HG02763 (cell line): ENCODE data around the gene SCGB1A1.
"Not testable (repeated sequence)": the region's sequence is repeated elsewhere in the genome, so short reads cannot be mapped to it uniquely, and the experiment has no call there.

ENCODE experiments used
- ATAC-seq: cut with Tn5 transposase; IDR thresholded peaks from one replicate; pipeline ENCODE4 v1.9.1; 2021; ENCODE audit warnings: mild to moderate bottlenecking, moderate library complexity; ENCODE audit not compliant: unreplicated experiment

SCGB1A1 gene

GRCh38 chr11:62418733-62419132 lies at the start of gene SCGB1A1:
Gene SCGB1A1, plus strand, starts transcription at chr11:62419033. Its CDS starts 63 bp downstream, at chr11:62419096.
- ATAC-seq, result no peak

GRCh38 chr11:62370743-62371440 lies 47.9 kb upstream of the SCGB1A1 start:
- no peak for ATAC-seq

GRCh38 chr11:62372871-62373270 lies 46.0 kb upstream of the SCGB1A1 start:
- ATAC-seq, result no peak

GRCh38 chr11:62373464-62374119 lies 45.2 kb upstream of the SCGB1A1 start:
- ATAC-seq, result no peak

GRCh38 chr11:62374801-62375200 lies 44.0 kb upstream of the SCGB1A1 start:
- no peak for ATAC-seq

GRCh38 chr11:62378459-62379063 lies 40.3 kb upstream of the SCGB1A1 start:
- ATAC-seq, result not testable (repeated sequence)

- ATAC-seq, result not testable (repeated sequence)
These were observed 39.2 kb upstream of the SCGB1A1 start for GRCh38 chr11:62379586-62379985.

GRCh38 chr11:62380821-62381245 lies 38.0 kb upstream of the SCGB1A1 start:
- not testable (repeated sequence) for ATAC-seq

GRCh38 chr11:62383822-62384221 lies 35.0 kb upstream of the SCGB1A1 start:
- no peak for ATAC-seq

- ATAC-seq, result not testable (repeated sequence)
These were observed 32.8 kb upstream of the SCGB1A1 start for GRCh38 chr11:62386083-62386482.

GRCh38 chr11:62387381-62387780 lies 31.5 kb upstream of the SCGB1A1 start:
- no peak for ATAC-seq

- no peak for ATAC-seq
These were observed 29.8 kb upstream of the SCGB1A1 start for GRCh38 chr11:62388999-62389398.

GRCh38 chr11:62390237-62390636 lies 28.6 kb upstream of the SCGB1A1 start:
- ATAC-seq, result no peak

GRCh38 chr11:62390722-62391121 lies 28.1 kb upstream of the SCGB1A1 start:
- no peak for ATAC-seq

- no peak for ATAC-seq
These were observed 27.0 kb upstream of the SCGB1A1 start for GRCh38 chr11:62391642-62392425.

GRCh38 chr11:62392506-62392905 lies 26.3 kb upstream of the SCGB1A1 start:
- ATAC-seq, result no peak

GRCh38 chr11:62393061-62393611 lies 25.7 kb upstream of the SCGB1A1 start:
- ATAC-seq, result no peak

- ATAC-seq, result no peak
These were observed 25.1 kb upstream of the SCGB1A1 start for GRCh38 chr11:62393735-62394134.

- no peak for ATAC-seq
These were observed 23.9 kb upstream of the SCGB1A1 start for GRCh38 chr11:62394825-62395538.

- ATAC-seq, result no peak
These were observed 22.8 kb upstream of the SCGB1A1 start for GRCh38 chr11:62395885-62396551.
